IPS DF 4.7 (cell line): ENCODE data around the gene NCAPG2.
"Not testable (repeated sequence)": the region's sequence is repeated elsewhere in the genome, so short reads cannot be mapped to it uniquely, and the experiment has no call there.

Source experiments
- DNase-seq: peaks from one replicate; pipeline ENCODE4 v3.0.0-alpha.2; 2013; ENCODE audit warnings: low spot score; ENCODE audit errors: extremely low read depth

NCAPG2 gene

GRCh38 chr7:158676906-158677305 is 27.7 kb downstream of the NCAPG2 start:
- DNase-seq, result no peak

GRCh38 chr7:158676171-158676840 is 28.3 kb downstream of the NCAPG2 start:
- no peak for DNase-seq

GRCh38 chr7:158672975-158673374 is 31.6 kb downstream of the NCAPG2 start:
- no peak for DNase-seq

- DNase-seq, result not testable (repeated sequence)
These were observed 36.5 kb downstream of the NCAPG2 start for GRCh38 chr7:158668086-158668485.

- not testable (repeated sequence) for DNase-seq
These were observed 37.5 kb downstream of the NCAPG2 start for GRCh38 chr7:158666966-158667678.

GRCh38 chr7:158666401-158666800 is 38.2 kb downstream of the NCAPG2 start:
- DNase-seq, result no peak

GRCh38 chr7:158664406-158664805 is 40.2 kb downstream of the NCAPG2 start:
- DNase-seq, result no peak

- DNase-seq, result no peak
These were observed 41.2 kb downstream of the NCAPG2 start for GRCh38 chr7:158663428-158663741.

GRCh38 chr7:158662610-158663427 is 41.8 kb downstream of the NCAPG2 start:
- DNase-seq, result no peak

- no peak for DNase-seq
These were observed 46.1 kb downstream of the NCAPG2 start for GRCh38 chr7:158658475-158658874.

GRCh38 chr7:158657189-158657746 is 47.3 kb downstream of the NCAPG2 start:
- no peak for DNase-seq

GRCh38 chr7:158655931-158656441 is 48.6 kb downstream of the NCAPG2 start:
- no peak for DNase-seq

- DNase-seq, result no peak
These were observed 49.1 kb downstream of the NCAPG2 start for GRCh38 chr7:158655507-158655906.

- no peak for DNase-seq
These were observed 52.5 kb downstream of the NCAPG2 start for GRCh38 chr7:158651968-158652565.

GRCh38 chr7:158650821-158651225 is 53.8 kb downstream of the NCAPG2 start:
- no peak for DNase-seq

GRCh38 chr7:158649279-158649678 is 55.3 kb downstream of the NCAPG2 start:
- no peak for DNase-seq

- no peak for DNase-seq
These were observed 55.8 kb downstream of the NCAPG2 start for GRCh38 chr7:158648787-158649186.

GRCh38 chr7:158648168-158648567 is 56.4 kb downstream of the NCAPG2 start:
- no peak for DNase-seq

GRCh38 chr7:158647475-158647792 is 57.2 kb downstream of the NCAPG2 start:
- no peak for DNase-seq

GRCh38 chr7:158646766-158647474 is 57.7 kb downstream of the NCAPG2 start:
- DNase-seq, result no peak

GRCh38 chr7:158645842-158646241 is 58.8 kb downstream of the NCAPG2 start:
- no peak for DNase-seq
